ENCODE measurements around the gene AQP4. TPM values are rescaled to one million over a fixed set of nuclear protein-coding genes. Genes with fewer than 3 reads are reported as not detected.

AQP4 gene
- total RNA-seq, 1 donor from 2014 or later = not detected

DNA sequence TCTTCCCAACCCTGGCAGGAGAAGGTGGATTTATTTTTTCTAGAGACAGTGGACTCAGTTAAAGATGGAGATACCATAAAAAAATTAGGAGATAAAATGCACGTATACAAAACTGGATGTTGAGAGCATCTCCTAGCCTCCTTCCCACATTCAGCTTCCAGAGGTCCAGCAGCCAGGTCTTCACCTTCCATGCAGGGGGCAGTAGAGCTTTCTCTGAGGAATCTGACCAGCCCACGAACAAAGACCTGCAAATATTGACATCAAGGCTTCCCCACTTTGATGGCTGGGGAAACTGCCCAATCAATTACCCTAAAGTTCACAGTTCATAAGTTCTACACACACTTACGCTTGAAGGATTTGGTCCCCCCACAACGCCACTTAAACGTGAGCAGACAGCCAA is 24.5 kb downstream of the AQP4 start:
- DNase-seq (ENCODE audit: low read depth in 2 of 2) = no peak

DNA sequence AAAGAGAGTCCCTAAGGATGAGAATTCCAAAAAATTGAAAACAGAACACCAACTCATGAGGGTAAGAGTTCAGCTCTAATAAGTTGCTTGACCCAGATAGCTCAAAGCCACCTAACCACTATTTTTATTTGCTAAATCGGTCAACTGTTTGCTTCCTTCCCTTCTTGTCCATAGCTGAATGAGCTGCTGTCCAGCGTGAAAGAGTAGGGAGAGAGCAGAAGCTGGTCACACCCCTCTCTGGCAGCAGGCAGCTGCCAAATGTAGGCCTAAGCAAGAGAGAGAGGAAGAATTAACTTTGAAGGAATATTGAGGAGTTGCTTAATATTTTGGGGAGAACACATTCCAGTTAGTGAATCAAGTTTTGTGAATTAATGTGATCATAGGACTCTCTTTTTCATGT is 25.9 kb downstream of the AQP4 start:
- no peak for DNase-seq (ENCODE audit: low read depth in 2 of 2)

DNA sequence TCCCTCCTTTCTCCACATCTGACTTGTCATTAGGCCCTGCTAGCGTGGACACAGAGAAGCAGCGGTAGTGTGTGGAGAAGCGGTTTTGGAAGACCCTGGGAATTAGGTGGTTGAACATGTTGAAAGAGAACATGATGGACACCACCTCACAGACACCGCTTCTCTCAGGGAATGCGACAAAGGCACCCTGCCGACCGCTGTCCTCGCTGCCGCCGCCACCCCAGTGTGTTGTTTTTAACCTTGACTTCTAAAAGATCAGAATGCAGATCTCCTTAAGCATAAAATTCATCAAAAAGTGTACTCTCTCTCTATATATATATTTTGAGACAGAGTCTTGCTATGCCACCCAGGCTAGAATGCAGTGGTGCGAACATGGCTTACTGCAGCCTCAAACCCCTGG is 33.2 kb downstream of the AQP4 start:
- DNase-seq (ENCODE audit: low read depth in 2 of 2) = no peak

DNA sequence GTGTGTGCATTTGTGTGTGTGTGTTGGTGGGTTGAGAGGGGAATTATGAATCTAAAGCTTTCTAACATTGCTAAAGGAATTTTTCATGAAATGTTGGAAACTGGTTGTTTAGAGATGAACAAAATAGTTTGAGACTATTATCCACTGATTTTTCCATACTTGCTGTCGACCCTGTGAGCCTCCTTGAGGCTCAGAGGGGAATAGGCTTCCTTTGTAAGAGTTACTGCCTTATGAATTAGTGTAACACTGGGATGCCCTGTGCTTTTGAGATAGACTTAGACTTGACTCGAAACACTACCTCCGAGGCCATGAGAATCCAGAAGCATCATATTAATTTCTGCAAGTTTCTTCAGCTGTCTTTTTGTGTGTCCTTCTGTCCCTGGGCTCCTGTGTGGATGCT is 37.9 kb downstream of the AQP4 start:
- DNase-seq (ENCODE audit: low read depth in 2 of 2) = no peak

DNA sequence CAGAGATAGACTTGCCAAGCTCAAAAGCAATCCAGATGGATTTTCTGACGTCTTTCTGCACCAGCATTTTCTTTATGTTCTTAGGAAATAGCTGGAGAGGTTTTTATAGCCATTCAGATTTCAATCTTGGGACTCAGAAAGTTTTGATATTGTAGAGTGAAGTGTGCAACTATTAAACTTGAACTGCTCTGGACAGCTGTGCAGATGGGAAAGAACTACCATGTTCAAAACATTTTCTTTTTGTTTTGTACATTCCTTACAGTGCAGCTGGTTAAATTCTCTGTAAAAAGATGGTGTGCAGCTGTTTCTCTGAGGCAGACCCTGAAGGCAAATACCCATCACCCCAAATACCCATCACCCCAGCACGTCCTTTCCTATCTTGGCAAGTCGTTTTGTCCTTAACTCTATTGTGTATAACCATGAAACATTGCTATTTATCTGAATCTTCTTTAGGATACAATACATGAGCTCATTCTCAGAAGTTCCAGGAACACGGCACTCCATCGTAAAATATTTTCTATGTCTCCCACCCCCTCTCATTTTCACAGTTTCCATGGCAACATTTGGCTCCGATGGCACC is 38.8 kb downstream of the AQP4 start:
- DNase-seq (ENCODE audit: low read depth in 2 of 2) = no peak

DNA sequence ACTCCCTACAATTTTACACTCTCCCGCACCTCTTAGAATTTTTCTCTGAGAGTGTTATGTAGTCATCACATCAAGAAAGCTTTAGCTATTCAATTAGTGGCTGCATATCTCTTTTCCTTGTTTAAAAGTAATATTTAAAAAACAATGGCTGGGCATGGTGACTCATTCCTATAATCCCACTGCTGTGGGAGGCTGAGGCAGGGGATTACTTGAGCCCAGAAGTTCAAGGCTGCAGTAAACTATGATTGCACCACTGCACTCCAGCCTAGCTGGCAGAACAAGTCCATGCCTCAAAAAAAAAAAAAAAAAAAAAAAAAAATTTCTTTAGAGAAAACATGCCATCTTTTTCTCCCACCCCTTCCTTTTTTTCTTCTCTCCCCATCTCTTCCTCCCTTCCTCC is 44.3 kb downstream of the AQP4 start:
- DNase-seq (ENCODE audit: low read depth in 2 of 2) = no peak

DNA sequence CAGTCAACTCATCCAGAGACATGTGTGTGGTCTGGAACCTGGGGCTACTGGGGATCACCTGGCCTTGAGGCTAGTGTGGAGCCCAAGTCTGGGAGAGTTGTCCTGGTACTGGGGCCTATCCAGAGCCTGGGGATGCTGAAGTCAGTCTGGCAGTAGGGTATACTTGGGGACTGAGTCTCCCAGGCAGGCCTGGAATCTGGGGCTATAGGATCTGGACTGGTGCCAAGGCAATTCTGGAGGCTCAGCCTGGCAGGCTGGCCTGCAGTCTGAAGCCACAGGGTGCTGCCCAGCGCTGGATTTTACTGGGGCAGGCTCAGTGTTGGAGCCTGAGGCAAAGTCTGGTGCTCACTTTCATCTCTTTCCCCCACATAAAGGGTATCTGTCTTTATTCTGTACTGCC is 46.5 kb downstream of the AQP4 start:
- no peak for DNase-seq (ENCODE audit: low read depth in 2 of 2)

DNA sequence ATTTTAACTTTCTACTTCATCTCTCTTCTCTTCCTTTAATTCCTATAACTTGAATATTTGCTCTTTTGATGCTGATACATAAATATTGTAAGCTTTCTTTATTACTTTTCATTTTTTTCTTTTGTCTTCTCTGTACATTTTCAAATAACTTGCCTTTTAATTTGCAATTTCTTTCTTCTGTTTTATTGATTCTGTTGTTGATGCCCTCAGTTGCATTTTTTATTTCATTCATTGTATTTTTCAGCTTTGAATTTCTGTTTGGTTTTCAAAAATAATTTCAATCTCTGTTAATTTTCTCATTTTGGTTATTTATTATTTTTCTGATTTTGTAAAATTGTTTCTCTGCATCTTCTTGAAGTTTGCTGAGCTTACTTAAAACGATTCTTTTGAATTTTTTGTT is 47.0 kb downstream of the AQP4 start:
- no peak for DNase-seq (ENCODE audit: low read depth in 2 of 2)

DNA sequence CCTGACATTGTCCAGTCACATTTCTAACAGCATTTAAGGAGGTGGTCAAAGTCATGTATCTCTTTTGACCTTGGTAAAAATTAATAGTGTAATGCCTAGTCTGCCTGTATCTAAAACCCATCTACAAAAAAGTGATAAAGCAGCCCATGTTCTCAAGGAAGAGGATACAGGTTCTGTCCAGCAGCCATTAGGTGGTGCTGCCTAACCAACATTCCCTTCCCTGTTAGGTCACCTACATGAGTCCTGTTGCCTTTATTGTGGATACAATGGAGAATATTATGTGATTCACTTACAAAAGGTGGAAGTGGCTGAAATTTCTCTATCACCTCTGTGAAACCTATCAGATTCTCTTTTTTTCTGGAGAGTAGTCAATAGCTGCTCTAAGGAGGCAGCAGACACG is 52.5 kb downstream of the AQP4 start:
- no peak for DNase-seq (ENCODE audit: low read depth in 2 of 2)

DNA sequence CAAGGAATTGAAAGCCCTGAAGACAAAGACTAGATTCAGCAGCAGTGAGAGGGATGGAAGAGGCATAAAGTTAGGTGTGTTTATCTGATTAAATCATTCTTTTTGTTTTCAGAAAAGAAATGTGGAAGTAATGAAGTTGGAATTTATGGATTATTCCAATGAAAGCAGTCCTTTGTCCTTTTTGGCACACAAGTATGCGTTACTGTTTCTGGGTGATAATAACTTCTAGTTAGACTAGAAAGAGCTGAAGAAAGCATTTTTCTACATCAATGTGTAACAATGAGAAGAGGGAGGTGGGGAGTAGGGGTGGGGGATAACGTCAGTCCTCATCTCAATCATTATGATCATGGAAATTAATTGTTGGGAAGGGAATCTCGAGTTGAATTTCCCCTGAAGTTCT is 53.0 kb downstream of the AQP4 start:
- DNase-seq (ENCODE audit: low read depth in 2 of 2) = no peak

DNA sequence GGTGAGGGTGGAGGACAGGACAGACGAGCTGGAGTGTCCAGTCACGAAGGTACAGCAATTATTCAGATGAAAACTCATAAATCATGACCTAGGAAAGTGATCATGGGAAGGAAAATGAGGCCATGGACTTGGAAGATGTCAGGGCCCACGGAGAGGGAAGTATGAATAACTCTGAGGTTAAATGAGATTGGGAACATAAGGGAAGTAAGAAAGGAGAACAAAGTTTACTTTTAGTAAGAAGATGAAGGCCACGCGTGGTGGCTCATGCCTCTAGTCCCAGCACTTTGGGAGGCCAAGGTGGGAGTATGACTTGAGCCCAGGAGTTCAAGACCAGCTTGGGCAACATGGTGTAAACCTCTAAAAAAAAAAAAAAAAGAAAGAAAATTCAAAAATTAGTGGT is 56.2 kb downstream of the AQP4 start:
- no peak for DNase-seq (ENCODE audit: low read depth in 2 of 2)

DNA sequence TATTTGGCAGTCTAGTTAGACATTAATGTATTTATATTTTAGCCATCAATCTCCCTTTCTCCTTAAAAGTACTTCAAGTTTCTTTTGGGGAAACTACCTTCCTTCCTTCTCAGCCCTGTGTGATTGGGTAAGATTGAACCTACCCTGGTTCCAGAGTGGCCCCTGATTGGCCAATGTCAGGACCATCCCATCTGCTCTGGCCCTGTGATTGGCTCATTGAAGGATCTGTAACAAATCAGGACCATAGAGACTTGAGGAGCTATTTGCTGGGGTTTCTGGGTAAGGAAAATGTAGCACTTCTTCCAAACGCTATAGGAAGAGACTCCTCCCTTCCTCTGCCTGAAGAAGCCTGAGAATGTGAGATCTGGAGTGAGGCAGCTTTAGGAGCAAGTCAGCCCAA is 59.3 kb downstream of the AQP4 start:
- no peak for DNase-seq (ENCODE audit: low read depth in 2 of 2)

DNA sequence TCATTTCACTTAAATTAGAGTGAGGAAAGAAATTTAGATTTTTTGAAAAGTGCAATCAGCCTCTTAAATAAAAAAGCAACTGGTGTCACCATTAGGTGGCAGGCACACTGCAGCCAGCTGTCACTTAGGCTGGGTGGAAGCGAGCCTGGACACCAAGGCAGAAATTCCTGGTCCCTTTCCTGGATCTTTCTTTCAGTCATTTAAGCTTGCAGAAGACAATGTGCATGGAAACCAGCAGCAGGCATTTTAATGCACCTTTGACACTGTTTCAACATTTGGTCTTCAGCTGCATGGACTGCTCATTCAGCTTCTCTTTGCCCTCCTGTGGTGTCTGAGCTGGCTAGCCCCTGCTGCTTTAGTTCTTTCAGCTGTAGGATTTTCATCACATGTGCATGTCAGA is 61.0 kb downstream of the AQP4 start:
- DNase-seq (ENCODE audit: low read depth in 2 of 2) = no peak

DNA sequence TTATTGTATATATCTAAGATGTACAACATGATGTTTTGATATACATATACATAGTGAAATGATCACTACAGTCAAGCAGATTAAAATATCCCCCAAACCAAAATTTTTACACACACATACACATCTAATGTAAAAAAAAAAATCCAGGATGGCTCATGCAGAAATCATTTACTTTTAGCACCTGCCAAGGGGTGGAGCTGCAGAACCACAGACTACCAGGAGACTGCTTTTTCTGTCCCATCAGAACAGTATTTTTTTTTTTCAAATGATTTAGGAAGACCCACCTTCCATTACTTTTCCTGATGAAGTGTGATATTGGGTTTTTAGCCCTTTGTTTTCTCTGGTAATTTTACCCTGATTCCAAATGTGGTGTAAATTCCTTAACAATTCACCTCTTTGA is 61.9 kb downstream of the AQP4 start:
- no peak for DNase-seq (ENCODE audit: low read depth in 2 of 2)

DNA sequence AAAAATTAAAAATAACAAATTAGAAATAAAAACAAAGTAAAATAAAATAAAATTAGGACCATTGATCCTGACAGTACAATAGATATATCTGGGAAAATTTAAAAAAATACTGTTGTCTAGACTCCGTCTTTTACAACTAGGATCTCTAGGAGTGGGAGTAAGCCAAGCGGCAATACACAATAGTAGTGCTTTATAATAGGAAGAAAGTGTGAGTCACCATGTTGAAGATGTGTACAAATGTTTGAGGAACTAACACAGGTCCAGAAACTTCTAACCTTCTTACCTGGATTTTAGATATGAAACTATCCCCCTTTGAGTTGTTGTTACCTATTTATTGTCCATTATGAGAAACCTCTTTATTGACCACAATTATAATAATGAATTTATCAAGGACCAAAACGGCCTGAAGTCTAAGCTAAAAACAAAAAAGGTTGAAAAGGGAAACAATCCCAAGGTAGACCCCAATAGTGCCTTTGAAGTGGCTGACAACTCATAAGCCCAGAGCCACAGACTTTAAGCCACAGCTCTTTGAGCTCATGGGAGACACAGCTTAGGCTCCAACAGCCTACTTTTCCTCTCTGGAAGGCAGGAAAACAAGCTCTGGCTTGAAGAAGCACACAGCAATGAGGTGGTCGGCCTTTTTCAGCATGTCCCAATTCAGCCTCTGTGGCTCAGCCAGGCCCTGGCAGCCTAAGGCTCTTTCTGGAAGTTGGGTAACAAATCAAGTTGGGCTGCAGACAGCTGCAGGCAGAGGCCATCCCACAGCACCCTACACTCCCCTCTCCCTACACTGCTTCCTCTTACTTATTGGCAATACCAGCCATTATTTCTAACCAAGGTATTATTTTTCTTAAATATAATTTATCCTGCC is 62.9 kb downstream of the AQP4 start:
- DNase-seq (ENCODE audit: low read depth in 2 of 2) = no peak

All from lung microvascular endothelial cell (primary cell).